NCI-H2196 (cell line): ENCODE results near the gene MLXIP.
"Not testable (repeated sequence)": the region's sequence is repeated elsewhere in the genome, so short reads cannot be mapped to it uniquely, and the experiment has no call there.

Experiments used
- DNase-seq: peaks from one replicate; lab custom pipeline; 2025; ENCODE audit not compliant: unreplicated experiment; lab: John Stamatoyannopoulos, UW

The MLXIP gene

GRCh38 chr12:122051231-122051876 lies 27.2 kb upstream of the MLXIP start:
- DNase-seq = no peak

DNA sequence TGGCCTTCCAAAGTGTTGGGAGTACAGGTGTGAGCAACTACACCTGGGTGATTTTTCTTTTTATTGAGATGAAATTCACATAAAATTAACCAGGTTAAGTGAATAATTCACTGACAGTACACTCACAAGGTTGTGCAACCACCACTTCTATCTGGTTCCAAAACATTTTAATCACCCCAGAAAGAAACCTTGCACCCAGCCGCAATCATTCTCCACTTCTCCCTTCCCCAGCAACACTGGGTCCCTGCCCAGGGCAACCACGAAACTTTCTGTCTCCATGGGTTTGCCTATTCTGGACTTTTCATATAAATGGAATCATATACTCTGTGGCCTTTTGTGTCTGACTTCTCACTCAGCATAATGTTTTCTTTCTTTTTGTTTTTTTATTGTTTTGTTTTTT lies 26.3 kb upstream of the MLXIP start:
- DNase-seq = no peak

DNA sequence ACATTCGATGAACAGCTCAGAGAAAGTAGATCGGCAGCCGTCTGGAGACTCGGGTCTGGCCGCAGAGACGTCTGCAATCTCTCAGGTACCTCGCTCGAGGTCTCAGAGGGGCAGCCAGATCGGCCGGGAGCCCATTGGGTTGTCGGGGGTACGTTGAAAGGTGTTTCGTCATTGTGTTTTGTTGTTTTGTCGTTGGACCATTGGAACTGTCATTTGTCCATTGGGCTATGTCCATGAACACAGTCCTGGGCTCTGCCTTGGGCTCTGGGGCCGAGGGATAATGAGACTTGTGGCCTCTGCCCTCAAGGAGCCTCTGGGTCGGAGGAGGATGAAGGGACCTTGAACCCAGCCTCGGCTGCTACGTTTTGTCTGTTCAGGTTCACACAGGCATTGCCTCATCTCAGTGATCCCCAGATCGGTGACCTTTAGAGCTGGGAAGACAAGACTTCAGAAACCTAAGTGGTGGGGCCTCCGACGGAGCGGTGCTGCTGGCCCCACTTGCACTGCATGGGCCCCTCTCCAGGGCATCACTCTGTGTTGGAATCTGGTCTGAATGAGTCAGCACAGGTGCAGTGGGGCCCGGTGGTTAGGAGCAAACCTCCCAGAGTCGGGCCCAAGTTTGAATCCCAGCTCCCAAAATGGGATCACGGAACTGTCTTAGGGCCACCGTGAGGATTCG lies 23.6 kb upstream of the MLXIP start:
- no peak for DNase-seq

DNA sequence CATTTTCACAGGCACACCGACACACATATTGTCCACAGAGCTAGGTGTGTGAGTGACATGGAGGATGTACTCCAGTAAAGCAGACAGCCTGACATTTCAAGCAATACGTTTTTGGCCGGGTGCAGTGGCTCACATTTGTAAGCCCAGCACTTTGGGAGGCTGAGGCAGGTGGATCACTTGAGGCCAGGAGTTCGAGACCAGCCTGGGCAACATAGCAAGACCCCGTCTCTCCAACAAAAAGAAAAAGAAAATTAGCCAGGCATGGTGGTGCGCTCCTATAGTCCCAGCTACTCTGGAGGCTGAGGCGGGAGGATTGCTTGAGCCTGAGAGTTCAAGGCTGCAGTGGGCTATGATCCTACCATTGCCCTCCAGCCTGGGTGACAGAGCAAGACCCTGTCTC lies 22.1 kb upstream of the MLXIP start:
- DNase-seq = not testable (repeated sequence)

DNA sequence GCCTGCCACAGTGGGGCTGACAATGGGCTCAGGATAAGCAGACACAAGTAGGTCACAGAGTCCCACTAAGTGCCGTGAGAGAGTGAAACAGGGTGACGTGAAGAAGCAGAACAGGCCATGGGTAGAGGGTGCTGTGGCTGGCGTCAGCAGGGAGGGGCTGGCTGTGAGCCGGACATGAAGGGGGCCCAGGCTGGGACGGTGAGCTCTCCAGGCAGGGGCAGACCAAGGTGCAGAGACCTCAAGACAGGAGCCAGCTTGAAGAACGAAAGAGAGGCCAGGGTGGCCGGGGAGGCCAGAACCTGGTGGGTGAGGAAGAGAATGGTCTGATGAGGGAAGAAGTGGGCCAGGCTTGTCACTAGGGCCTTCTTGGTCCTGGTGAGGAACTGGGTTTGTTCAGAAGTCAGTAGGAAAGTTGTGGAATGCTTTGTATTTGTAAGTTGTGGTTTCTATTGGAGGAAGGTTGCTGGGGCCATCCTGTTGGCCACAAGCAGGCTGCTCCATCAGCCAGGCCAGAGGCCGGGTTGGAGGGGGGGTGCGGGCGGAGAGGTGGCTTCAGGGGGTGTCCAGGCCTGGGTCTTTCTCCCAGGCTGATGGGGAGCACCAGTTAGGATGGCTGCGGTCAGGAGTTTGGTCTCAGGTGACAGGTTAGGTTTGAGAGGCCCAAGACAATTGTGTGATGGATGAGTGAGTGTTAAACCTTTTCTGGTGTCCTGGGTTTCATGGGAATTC lies 21.4 kb upstream of the MLXIP start:
- no peak for DNase-seq

DNA sequence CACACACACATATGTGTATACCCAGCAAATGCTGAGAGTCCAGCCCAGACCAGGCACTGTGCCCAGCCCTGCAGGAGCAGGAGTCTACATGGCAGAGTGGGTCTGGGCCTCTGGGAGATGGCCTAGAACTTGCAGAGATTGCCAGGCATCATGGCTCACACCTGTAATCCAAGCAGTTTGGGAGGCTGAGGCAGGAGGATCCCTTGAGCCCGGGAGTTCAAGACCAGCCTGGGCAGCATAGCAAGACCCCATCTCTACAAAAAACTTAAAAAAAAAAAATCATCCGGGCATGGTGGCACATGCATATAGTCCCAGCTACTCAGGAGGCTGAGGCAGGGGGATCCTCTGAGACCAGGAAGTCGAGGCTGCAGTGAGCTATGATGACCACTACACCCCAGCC lies 20.8 kb upstream of the MLXIP start:
- no peak for DNase-seq

DNA sequence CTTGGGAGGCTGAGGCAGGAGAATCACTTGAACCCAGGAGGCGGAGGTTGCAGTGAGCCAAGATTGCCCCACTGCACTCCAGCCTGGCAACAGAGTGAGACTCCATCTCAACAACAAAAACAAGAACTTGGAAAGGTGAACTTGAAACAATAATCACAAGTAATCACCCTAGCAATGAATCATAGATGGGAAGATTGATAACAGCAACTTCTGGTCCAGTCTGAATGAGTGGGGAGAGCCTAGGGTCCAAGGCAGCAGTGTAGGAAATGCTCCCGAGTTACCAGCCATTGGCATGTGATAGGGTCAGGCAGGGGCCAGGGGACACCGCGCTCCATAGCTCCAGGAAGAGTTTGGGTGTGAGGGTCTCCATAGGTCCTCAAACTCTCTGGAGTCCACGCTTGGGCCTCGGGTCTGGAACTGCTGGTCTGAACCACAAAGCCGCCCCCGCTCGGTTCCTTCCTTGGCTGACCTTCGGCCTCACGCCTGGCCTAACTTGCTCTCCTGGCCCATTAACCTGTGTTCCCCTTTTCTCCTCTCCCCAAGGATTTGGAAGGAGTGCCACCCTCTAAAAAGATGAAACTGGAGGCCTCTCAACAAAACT lies 19.9 kb upstream of the MLXIP start:
- DNase-seq = no peak

GRCh38 chr12:122059203-122059960 lies 19.2 kb upstream of the MLXIP start:
- no peak for DNase-seq

- DNase-seq = no peak
Measured at GRCh38 chr12:122060081-122060501, 18.5 kb upstream of the MLXIP start.

- no peak for DNase-seq
Measured at GRCh38 chr12:122061253-122061652, 17.3 kb upstream of the MLXIP start.

GRCh38 chr12:122062832-122063693 lies 15.5 kb upstream of the MLXIP start:
- peak; percentile 85 for DNase-seq

DNA sequence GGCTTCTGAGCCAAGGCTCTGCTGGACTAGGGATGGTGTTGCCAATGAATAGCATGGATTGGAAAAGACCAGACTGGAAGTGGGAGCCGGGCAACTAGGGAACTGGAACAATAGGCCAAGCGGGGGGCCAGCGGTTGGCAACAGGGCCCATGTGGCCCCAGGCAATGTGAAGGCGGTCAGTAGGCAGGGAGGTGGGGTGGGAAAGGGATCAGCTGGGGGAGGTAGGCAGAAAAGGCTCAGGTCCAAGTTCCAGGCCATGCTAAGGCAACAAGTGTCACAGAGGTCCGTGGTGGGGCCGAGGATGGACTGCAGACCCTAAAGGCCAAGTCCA lies 14.9 kb upstream of the MLXIP start:
- no peak for DNase-seq

DNA sequence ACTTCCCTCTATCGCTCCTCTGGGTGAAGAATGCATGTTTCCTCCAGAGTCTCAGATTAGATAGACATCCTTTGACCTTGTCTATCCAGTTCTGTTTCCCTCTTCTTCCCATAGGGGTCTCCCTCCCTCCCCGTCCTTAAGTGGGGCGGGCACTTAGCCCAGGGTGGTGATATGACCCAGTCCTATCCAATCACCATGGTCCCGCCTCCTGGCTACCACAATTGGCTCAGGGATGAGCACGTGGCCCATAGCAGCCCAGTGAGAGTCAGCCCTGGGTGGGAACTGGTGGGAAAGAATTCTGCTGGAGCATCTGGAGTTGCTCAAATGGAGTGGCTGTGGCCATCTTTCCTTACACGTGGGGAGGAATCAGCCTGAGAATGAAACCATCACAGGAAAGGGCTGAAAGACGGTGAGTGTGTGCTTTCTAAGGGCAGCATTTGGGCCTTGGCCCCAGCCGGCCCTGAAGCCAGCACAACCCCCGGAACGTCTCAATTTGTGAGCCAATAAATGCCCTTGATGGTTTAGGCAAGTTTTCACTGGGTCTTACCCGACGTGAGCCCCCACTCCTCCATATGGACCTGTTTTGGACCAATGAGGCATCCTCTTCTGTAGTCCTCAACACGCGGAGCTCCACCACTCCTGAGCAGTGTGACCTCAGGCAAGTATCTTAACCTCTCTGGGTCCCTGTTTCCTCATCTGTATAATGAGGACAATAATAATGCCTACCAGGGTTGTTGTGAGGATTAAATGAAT lies 14.4 kb upstream of the MLXIP start:
- peak; percentile 96 for DNase-seq

DNA sequence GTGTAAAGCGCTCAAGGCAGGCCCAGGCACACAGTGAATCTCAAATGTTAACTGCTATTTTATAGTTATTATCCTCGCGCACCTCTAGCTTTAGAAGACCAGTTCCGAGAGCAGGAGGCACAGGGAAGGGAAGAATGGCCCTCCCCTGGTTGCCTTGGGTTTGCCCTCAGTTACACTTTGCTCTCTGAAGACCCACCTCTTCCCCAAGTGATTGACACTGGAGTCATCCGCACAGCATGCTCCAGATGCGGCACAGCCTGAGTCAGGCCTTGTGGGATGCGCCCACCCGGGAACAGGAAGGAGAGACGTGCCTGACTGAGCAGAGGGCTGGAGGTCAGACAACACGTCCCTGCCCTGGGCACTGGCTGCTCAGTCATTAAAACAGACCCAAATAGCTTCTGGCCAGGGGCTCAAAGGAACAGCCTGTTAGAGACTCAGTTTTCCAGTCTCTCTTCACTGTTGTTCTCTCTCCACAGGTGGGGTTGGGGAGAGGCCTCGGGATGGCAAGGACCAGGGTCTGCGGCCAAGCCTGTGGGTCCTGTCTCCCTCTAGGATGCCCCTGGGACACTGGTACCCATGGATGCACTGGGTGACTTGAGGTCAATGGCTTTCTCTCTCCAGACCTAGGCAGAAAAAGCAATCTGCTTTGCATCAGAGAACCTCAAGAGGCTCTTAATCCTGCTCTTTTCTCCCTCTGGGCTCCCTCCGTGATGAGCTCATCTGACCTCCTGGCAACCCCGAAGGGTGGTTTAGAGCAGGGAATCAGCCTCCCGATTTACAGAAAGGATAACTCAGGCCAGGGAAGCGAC lies 13.6 kb upstream of the MLXIP start:
- peak; percentile 51 for DNase-seq

DNA sequence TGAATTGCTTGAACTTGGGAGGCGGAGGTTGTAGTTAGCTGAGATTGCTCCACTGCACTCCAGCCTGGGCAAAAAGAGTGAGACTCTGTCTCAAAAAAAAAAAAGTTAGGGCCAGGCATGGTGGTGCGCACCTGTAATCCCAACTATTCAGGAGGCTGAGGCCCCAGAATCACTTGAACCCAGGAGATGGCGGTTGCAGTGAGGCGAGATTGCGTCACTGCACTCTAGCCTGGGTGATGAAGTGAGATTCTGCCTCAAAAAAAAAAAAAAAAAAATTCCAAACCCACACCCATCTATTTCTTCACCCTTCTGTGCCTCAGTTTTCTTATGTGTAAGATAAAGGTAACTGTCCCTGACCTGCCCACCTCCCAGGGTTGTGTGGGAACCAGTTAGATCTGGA lies 11.0 kb upstream of the MLXIP start:
- DNase-seq = no peak

- DNase-seq = no peak
Measured at GRCh38 chr12:122067966-122068365, 10.6 kb upstream of the MLXIP start.

DNA sequence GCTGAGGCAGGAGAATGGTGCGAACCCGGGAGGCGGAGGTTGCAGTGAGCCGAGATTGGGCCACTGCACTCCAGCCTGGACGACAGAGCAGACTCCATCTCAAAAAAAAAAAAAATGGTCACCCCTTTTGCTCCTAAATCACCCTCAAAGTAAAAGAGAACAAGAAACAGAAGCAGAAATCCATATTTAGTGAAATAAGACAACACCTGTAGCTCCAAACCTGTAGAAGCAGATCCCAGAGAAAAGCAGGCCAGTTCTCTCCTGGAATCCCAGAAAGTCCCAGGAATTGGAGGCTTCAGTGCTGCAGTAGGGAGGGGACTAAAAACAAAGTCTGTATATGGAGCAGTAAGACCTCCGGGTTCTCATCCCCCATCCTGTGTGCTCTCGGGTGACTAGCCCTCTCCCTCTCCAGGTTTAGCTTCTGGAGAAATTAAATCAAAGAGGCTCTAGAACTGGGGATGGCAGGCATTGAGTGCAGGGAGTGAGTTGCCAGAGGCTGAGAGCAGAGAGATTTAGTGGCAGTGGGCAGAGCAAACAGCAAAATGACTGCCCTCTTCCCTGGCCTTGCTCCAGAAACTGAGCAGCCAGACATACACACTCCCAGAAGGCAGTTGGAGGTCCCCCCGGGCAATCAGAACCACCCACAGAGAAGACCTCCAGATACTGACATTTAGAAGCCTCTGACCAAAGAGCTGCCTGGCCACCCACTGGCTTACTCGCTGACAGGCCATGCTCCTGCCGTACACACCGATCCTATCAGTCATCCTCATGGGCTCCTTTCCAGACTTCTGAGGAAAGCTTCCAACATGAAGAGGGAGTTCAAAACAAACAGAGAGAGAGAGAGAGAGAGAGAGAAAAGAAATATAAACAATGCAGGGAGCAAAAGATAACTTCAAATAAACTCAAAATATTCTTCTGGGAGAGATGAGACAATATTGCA lies 6.3 kb upstream of the MLXIP start:
- DNase-seq = peak; percentile 63

DNA sequence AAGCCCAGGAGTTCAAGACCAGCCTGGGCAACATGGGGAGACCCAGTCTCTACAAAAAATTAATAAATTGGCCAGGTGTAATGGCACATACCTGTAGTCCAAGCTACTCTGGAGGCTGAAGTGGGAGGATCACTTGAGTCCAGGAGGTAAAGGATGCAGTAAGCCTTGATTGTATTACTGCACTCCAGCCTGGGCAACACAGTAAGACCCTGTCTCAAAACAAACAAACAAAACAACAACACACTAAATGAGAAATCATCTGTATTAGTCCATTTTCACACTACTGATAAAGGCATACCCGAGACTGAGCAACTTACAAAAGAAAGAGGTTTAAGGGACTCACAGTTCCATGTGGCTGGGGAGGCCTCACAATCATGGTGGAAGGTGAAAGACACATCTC lies 4.7 kb upstream of the MLXIP start:
- DNase-seq = no peak
